Measurements from ENCODE around the gene HES5.

GRCh38 chr1:2503554-2504224 lies 26.4 kb downstream of the HES5 start:
- no peak for TF ChIP-seq CTCF (IDR thresholded peaks at IDR 0.05)
- TF ChIP-seq EZH2phosphoT487 (IDR thresholded peaks at IDR 0.05; ENCODE audit: borderline replicate concordance, low read depth), result no peak
- TF ChIP-seq YY1 (IDR thresholded peaks at IDR 0.05; ENCODE audit: low read depth), result no peak
- TF ChIP-seq ELF1 (IDR thresholded peaks at IDR 0.05), result no peak
- TF ChIP-seq RAD21 (IDR thresholded peaks at IDR 0.05; ENCODE audit: low read length), result no peak
- TF ChIP-seq TEAD4 (IDR thresholded peaks at IDR 0.05; ENCODE audit: borderline replicate concordance, insufficient read depth), result no peak
- TF ChIP-seq TAF1 (IDR thresholded peaks at IDR 0.05; ENCODE audit: borderline replicate concordance, low read depth, low read length), result no peak
- TF ChIP-seq RFX5 (IDR thresholded peaks at IDR 0.05; ENCODE audit: low read length), result no peak
- no peak for TF ChIP-seq USF2 (IDR thresholded peaks at IDR 0.05; ENCODE audit: borderline replicate concordance, low read depth, low read length)

Data from SK-N-SH (cell line).